IMR-90 (cell line): ENCODE data around the gene MLX. TPM values are rescaled to one million over a fixed set of nuclear protein-coding genes. Genes with fewer than 3 reads are reported as not detected.

Experiments
- ATAC-seq: fragments of 200-7000 bp; cut with Tn5 transposase; 2 replicates; pipeline ENCODE4 v1.9.1; 2020; ENCODE audit warnings: low read depth, mild to moderate bottlenecking, moderate library complexity
- BruUV-seq: library from RNA; stranded (reverse); fragments of 400-500 nt; replicated peaks from 2 replicates; lab custom pipeline; 2021; lab: Mats Ljungman, UMichigan
- CTCF ChIA-PET: fragments of 300-600 bp; formaldehyde crosslinking; extraction: SDS; loops from one replicate; lab custom pipeline; 2021; ENCODE audit warnings: antibody characterized with exemption; lab: Yijun Ruan, JAX
- POLR2A ChIA-PET: fragments of 300-600 bp; sonication (Branson Sonifier 250); formaldehyde crosslinking; loops from one replicate; lab custom pipeline; 2022; ENCODE audit warnings: antibody characterized with exemption; ENCODE audit not compliant: unreplicated experiment; lab: Charles Lee
- DNase-seq: peaks from one replicate; pipeline ENCODE4 v3.0.0; 2013
- H2AFZ ChIP-seq: replicated peaks from 2 replicates; pipeline ENCODE3; 2013; ENCODE audit warnings: low read length, mild to moderate bottlenecking; ENCODE audit not compliant: poor library complexity
- H2AK5ac ChIP-seq: 2 replicates; pipeline ENCODE4 v1.6.1; 2013; ENCODE audit warnings: low read depth, low read length, inconsistent platforms
- H2AK9ac ChIP-seq: replicated peaks from 2 replicates; pipeline ENCODE3; 2013; ENCODE audit warnings: mild to moderate bottlenecking, low read depth, low read length, moderate library complexity; ENCODE audit not compliant: poor library complexity
- H2BK120ac ChIP-seq: 2 replicates; pipeline ENCODE4 v1.6.1; 2013; ENCODE audit warnings: low read depth, low read length, inconsistent platforms
- H2BK15ac ChIP-seq: 3 replicates; pipeline ENCODE4 v1.6.1; 2013; ENCODE audit warnings: low read depth, low read length, inconsistent platforms
- H2BK20ac ChIP-seq: 2 replicates; pipeline ENCODE4 v1.6.1; 2013; ENCODE audit warnings: low read depth, mild to moderate bottlenecking, inconsistent platforms, low read length, moderate library complexity
- H2BK5ac ChIP-seq: 2 replicates; pipeline ENCODE4 v1.6.1; 2013; ENCODE audit warnings: mild to moderate bottlenecking, low read depth, low read length, inconsistent platforms; ENCODE audit not compliant: poor library complexity, severe bottlenecking
- H3K14ac ChIP-seq: replicated peaks from 2 replicates; pipeline ENCODE4 v1.6.1; 2013; ENCODE audit warnings: low read depth, low read length, inconsistent platforms
- H3K18ac ChIP-seq: 2 replicates; pipeline ENCODE4 v1.6.1; 2013; ENCODE audit warnings: low read depth, low read length, control low read depth
- H3K23ac ChIP-seq: 2 replicates; pipeline ENCODE4 v1.6.1; 2013; ENCODE audit warnings: low read depth, low read length, inconsistent platforms
- H3K27ac ChIP-seq: 2 replicates; pipeline ENCODE4 v1.5.1; 2013; ENCODE audit warnings: mild to moderate bottlenecking, control low read depth, low read length; ENCODE audit not compliant: insufficient read depth
- H3K27me3 ChIP-seq: 2 replicates; pipeline ENCODE4 v1.6.1; 2013; ENCODE audit warnings: low read length; ENCODE audit not compliant: control insufficient read depth, insufficient read depth
- H3K36me3 ChIP-seq: 2 replicates; pipeline ENCODE4 v1.6.1; 2013; ENCODE audit warnings: low read length, mixed read lengths; ENCODE audit not compliant: control insufficient read depth, insufficient read depth
- H3K4ac ChIP-seq: 2 replicates; pipeline ENCODE4 v1.6.1; 2013; ENCODE audit warnings: low read depth, low read length, inconsistent platforms
- H3K4me1 ChIP-seq: 2 replicates; pipeline ENCODE4 v1.6.1; 2013; ENCODE audit warnings: low read length, mixed read lengths; ENCODE audit not compliant: control insufficient read depth, insufficient read depth
- H3K4me2 ChIP-seq: 2 replicates; pipeline ENCODE4 v1.6.1; 2013; ENCODE audit warnings: low read depth, mild to moderate bottlenecking, control low read depth, low read length, moderate library complexity
- H3K4me3 ChIP-seq: 2 replicates; pipeline ENCODE4 v1.5.1; 2013; ENCODE audit warnings: low read depth, mild to moderate bottlenecking, control low read depth, low read length, moderate library complexity; ENCODE audit not compliant: insufficient read depth
- H3K56ac ChIP-seq: 2 replicates; pipeline ENCODE4 v1.6.1; 2013; ENCODE audit warnings: low read length, inconsistent platforms; ENCODE audit not compliant: insufficient read depth; ENCODE audit errors: extremely low read depth
- H3K79me1 ChIP-seq, 2 experiments: 2 replicates each; pipeline ENCODE4 v1.6.1; 2013; ENCODE audit warnings: low read length in 2 of 2, inconsistent platforms in 1 of 2, low read depth in 1 of 2
- H3K9ac ChIP-seq: 2 replicates; pipeline ENCODE4 v1.6.1; 2013; ENCODE audit warnings: low read depth, low read length, control low read depth
- H3K9me1 ChIP-seq: 2 replicates; pipeline ENCODE4 v1.6.1; 2013; ENCODE audit warnings: low read length, inconsistent platforms; ENCODE audit not compliant: insufficient read depth
- H3K9me3 ChIP-seq: 2 replicates; pipeline ENCODE4 v1.6.1; 2013; ENCODE audit warnings: low read length; ENCODE audit not compliant: control insufficient read depth, insufficient read depth
- H4K20me1 ChIP-seq: 2 replicates; pipeline ENCODE4 v1.6.1; 2013; ENCODE audit warnings: low read length, inconsistent platforms; ENCODE audit not compliant: insufficient read depth
- H4K5ac ChIP-seq: 2 replicates; pipeline ENCODE4 v1.6.1; 2013; ENCODE audit warnings: mild to moderate bottlenecking, low read depth, low read length, control low read depth
- H4K8ac ChIP-seq, 2 experiments: 2 replicates each; pipeline ENCODE4 v1.6.1; 2013; ENCODE audit warnings: low read depth in 2 of 2, low read length in 2 of 2, control low read depth in 1 of 2, inconsistent platforms in 1 of 2
- H4K91ac ChIP-seq: 2 replicates; pipeline ENCODE4 v1.6.1; 2013; ENCODE audit warnings: low read depth, low read length, inconsistent platforms; ENCODE audit not compliant: insufficient read depth
- CEBPB ChIP-seq: IDR thresholded peaks from 2 replicates; pipeline ENCODE4 v1.6.1; 2012; ENCODE audit warnings: low read depth, low read length, improper control_type of control experiment
- MAFK ChIP-seq: IDR thresholded peaks from 2 replicates; pipeline ENCODE4 v1.6.1; 2012; ENCODE audit warnings: low read depth, low read length, improper control_type of control experiment
- RCOR1 ChIP-seq: IDR thresholded peaks from 2 replicates; pipeline ENCODE4 v1.6.1; 2012; ENCODE audit warnings: mild to moderate bottlenecking, low read length, improper control_type of control experiment; ENCODE audit not compliant: insufficient replicate concordance
- WGBS, 2 experiments: methylation state at CpG; one replicate each; pipeline versions ENCODE4 v1.1.5 to v1.1.7; 2013; ENCODE audit warnings: missing lambda C conversion rate in 2 of 2; ENCODE audit not compliant: insufficient read length in 1 of 2; ENCODE audit errors: extremely low coverage in 2 of 2; 5-methylcytosine and 5-hydroxymethylcytosine counted together
- dilution Hi-C: fragments of 300-500 bp; cut with HindIII; formaldehyde crosslinking; loops from one replicate; pipeline ENCODE4 v1.14.3; 2018; ENCODE audit warnings: low sequenced_read_pairs; ENCODE audit not compliant: unreplicated experiment
- in situ Hi-C: fragments of 300-500 bp; cut with MboI; formaldehyde crosslinking; loops from 3 replicates; pipeline ENCODE4 v1.14.3; 2019; ENCODE audit warnings: low sequenced_read_pairs, inconsistent platforms, mixed read lengths
- intact Hi-C: fragments of 100-400 bp; cut with micrococcal nuclease; formaldehyde crosslinking; loops from 2 replicates; pipeline ENCODE4 v1.10.0; 2022
- polyA plus RNA-seq, 3 experiments: library from polyadenylated mRNA; depleted of rRNA; stranded (reverse); fragments of >200 nt; gene quantifications; 2 replicates each; pipeline ENCODE4 v1.2.3, GENCODE V29; 2012; ENCODE audit warnings: low replicate concordance in 1 of 3
- total RNA-seq: library from RNA; depleted of rRNA; stranded (reverse); fragments of >200 nt; gene quantifications from 2 replicates; pipeline ENCODE4 v1.2.3, GENCODE V29; 2012

The MLX gene
- total and polyA plus RNA-seq, 2 of the 4 experiments (the other 2 are of a cell fraction): 37.8 to 45.6 TPM

DNA sequence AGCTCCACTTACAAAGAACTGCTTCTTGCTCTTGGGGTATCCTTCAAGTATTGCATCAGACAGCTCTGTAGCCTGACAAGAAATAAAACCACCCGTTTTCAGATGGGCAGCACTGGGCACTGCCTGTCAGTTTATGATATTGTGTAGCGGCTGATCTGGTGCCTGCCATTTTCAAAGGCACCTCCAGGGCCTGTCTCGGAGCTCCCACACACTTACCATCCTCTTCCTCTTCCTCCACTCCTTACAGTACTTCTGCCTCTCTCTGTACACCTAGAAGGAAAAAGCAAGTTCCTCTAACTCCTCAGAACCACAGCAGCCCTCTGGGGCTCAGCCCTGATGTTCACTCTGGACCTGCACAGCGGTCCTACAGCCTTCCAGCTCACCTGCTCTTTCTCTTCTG lies 6.2 kb downstream of the MLX start:
- Histone ChIP-seq H3K36me3 (peaks cover 51% of the 10 kb centered on the region), H3K4me1 (peaks cover 4% of the 10 kb centered on the region), H2AFZ (no peak overlapping the region), H3K23ac (no peak overlapping the region), H2BK120ac (no peak overlapping the region), H2BK15ac (no peak overlapping the region), H4K5ac (no peak overlapping the region), H2AK5ac (no peak overlapping the region), H3K56ac (no peak overlapping the region), H3K27ac (no peak overlapping the region), H4K91ac (no peak overlapping the region), H2BK20ac (no peak overlapping the region), H2AK9ac (peak overlapping the region; percentile 18), H3K18ac (no peak overlapping the region), H4K8ac (0 out of 4 replicates have a peak overlapping the region, but pooled peaks of 1 of the 2 experiments have one; percentile 16), H3K79me1 (peaks cover 47 to 79% of the 10 kb centered on the region in 2 experiments; a peak in 3 of 4 replicates), H3K14ac (no peak overlapping the region), H3K4me2 (no peak overlapping the region), H4K20me1 (peaks cover 8% of the 10 kb centered on the region; the same call in 1 of the 2 replicates), H3K9me3 (no peaks in the 10 kb centered on the region), H2BK5ac (no peak overlapping the region), H3K27me3 (no peaks in the 10 kb centered on the region), H3K4me3 (no peak overlapping the region), H3K4ac (no peak overlapping the region), H3K9me1 (peaks cover 5% of the 10 kb centered on the region), H3K9ac (no peak overlapping the region)
- POLR2A ChIA-PET: no interaction called here
- dilution Hi-C loops (no loop called here), in situ Hi-C loops (no loop called here), intact Hi-C loops (no loop called here)
- 100% methylated on average over 1 of the region's 4 CpGs; no CpG with 5 or more reads in 1 of the 2 experiments for WGBS, 2 experiments
- no peak for TF ChIP-seq MAFK
- TF ChIP-seq CEBPB: 0 out of 2 replicates have a peak, but pooled peaks have one; percentile 12
- no peak for TF ChIP-seq RCOR1
- ATAC-seq (no peak), DNase-seq (no peak)
- CTCF ChIA-PET: no interaction called here
- no TSS peak for BruUV-seq
